ENCODE results near the gene MVD.

MVD gene

GRCh38 chr16:88608076-88608475, 54.8 kb downstream of the MVD start:
- DNase-seq (ENCODE audit: low read depth in 2 of 2): no peak

DNA sequence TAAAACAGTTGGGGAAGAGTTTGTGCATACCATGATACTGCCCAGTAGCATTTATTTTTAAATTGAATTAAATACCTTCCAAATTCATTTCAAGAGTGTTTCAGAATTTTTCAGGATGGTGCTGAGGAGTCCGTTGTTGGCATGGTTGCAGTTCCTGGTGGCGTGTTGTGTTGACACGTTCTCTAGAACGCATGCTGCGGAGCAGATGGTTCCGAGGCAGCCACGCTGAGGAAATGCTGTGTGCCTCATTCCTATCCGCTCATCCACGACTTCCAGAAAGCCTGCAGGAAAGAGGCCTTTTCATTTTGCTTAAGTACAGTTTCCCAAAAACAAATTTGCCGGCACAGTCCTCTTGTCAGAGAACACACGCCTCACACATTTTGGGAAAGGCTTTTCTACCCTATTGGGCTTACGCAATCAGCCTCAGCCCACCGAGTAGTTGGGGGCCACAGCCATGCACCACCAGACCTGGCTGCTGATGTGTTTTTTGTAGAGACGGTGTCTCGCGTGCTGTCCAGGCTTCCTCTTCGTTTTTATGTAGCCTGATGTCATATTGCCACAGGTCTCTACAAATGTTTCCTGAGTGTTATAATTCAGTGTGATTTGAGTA, 56.6 kb downstream of the MVD start:
- no peak for DNase-seq (ENCODE audit: low read depth in 2 of 2)

DNA sequence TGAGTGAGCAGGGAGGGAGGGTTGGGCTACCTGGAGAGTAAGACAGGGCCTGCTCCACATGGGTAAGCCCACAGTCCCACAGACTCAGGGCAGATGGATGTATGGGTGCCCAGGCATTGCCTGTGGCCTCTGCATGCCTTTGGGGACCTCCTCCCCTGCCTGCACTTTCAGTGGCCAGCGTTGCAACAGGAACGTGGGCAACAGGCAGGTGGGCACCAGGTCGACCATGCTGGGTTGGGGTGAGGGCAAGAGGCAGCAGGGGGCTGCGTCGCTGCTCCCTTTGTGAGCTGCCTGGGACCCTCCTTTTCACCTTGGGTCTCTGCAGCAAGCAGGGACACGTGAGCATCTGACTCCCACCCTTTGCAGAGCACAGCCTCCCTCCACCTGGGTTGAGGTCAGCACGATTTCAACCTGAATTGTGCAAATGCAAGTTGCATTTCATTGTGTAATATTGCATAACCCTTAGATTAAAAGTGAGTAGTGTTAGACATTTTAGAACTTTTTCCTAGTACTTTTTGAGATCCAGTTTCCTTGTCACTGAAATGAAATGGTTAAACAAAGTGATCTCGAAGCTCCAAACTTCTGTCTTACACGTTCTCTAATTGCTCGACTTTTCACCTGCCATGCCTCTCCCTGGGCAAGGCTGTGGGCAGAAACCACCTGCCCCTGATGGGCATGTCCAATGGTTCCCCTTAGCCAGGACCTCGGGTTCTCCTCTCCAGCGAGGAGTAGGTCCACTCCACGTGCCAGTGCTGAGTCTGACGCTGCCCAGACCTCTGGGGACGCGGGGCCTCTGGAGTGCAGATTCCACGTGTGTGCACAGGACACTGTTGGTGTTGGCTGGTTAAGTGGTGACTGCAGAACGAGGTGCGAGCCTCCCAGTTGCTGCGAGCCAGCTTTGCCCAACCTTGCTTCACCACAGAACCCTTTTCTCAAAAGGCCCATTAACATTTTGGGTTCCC, 57.4 kb downstream of the MVD start:
- DNase-seq (ENCODE audit: low read depth in 2 of 2): no peak

DNA sequence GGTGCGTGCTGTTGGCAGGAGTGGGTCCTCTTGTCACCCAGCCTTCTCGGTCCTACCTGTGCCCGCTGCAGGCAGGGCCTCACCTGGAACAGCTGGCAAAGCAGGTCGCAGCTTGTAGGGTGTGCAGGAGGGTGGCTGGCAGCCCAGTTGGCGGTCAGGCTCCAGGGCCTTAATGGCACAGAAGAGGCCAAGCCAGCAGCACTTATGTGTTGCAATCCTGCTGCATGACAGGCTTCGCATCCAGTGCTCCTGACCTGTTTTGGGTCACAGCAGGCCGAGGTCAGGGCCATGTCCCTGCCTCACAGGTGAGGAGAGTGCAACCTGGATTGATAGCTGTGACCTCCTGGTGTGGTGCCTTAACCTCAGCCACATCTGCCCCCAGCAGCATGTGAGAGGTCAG, 60.8 kb downstream of the MVD start:
- no peak for DNase-seq (ENCODE audit: low read depth in 2 of 2)
